Keratinocyte (primary cell): ENCODE results near the gene SH3RF2.

ENCODE experiments used
- EZH2 ChIP-seq: IDR thresholded peaks from one replicate; pipeline ENCODE4 v1.6.1; 2012; ENCODE audit warnings: inconsistent platforms, mild to moderate bottlenecking, low read length, moderate library complexity
- TF ChIP-seq, protein P1 (sequence below), 3 experiments: IDR thresholded peaks in 1 of 3; conservative IDR thresholded peaks in 1 of 3; optimal IDR thresholded peaks in 1 of 3; 2 replicates in 2 of 3; 3 replicates in 1 of 3; pipeline versions ENCODE3 to v1.5.1; 2011; ENCODE audit warnings: low read length in 3 of 3, mild to moderate bottlenecking in 3 of 3, moderate library complexity in 2 of 3, control low read depth in 1 of 3, inconsistent platforms in 1 of 3; ENCODE audit not compliant: insufficient read depth in 2 of 3; ENCODE audit errors: extremely low read depth in 1 of 3

DNA sequence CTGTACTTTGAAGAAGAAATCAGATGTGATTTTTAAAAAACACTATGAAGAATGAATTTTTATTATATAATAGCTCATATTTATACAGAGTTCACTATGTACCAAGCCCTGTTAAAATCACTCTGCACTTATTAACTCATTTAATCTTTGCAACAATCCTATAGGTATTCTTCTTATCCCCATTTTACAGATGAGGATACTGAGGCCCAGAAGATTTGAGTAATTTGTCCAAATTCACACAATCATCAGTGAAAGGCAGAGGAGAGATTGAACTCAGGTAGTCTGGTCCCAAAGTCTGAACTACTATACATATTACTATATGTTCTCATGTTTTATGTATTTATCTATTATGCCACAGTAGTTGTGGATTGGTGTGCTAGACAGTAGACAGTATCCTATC is 152.9 kb downstream of the SH3RF2 start:
- TF ChIP-seq, protein P1, sequence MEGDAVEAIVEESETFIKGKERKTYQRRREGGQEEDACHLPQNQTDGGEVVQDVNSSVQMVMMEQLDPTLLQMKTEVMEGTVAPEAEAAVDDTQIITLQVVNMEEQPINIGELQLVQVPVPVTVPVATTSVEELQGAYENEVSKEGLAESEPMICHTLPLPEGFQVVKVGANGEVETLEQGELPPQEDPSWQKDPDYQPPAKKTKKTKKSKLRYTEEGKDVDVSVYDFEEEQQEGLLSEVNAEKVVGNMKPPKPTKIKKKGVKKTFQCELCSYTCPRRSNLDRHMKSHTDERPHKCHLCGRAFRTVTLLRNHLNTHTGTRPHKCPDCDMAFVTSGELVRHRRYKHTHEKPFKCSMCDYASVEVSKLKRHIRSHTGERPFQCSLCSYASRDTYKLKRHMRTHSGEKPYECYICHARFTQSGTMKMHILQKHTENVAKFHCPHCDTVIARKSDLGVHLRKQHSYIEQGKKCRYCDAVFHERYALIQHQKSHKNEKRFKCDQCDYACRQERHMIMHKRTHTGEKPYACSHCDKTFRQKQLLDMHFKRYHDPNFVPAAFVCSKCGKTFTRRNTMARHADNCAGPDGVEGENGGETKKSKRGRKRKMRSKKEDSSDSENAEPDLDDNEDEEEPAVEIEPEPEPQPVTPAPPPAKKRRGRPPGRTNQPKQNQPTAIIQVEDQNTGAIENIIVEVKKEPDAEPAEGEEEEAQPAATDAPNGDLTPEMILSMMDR (optimal IDR thresholded peaks at IDR 0.05 in 1 of 3, IDR thresholded peaks at IDR 0.05 in 1 of 3, conservative IDR thresholded peaks at IDR 0.05 in 1 of 3; ENCODE audit: extremely low read depth in 1 of 3, insufficient read depth in 2 of 3, low read length in 3 of 3) = no peak
- TF ChIP-seq EZH2 = no peak
